GM12892 (cell line): Measurements from ENCODE around the gene TMUB2.

Experiments used
- DNase-seq: peaks from one replicate; pipeline ENCODE4 v3.0.0; 2011; ENCODE audit not compliant: insufficient read length
- FAIRE-seq: peaks from 2 replicates; lab custom pipeline; 2011; peaks lifted over from hg19 to GRCh38; lab: Jason Lieb, UNC
- POLR2A ChIP-seq: IDR thresholded peaks from 2 replicates; pipeline ENCODE4 v1.6.1; 2011; ENCODE audit warnings: low read depth, low read length, control low read depth
- POLR2AphosphoS5 ChIP-seq: IDR thresholded peaks from 2 replicates; pipeline ENCODE4 v1.6.1; 2011; ENCODE audit warnings: low read depth, low read length, control low read depth
- TAF1 ChIP-seq: IDR thresholded peaks from 2 replicates; pipeline ENCODE4 v1.6.1; 2011; ENCODE audit warnings: low read depth, mild to moderate bottlenecking, control low read depth, low read length, borderline replicate concordance

The TMUB2 gene

DNA sequence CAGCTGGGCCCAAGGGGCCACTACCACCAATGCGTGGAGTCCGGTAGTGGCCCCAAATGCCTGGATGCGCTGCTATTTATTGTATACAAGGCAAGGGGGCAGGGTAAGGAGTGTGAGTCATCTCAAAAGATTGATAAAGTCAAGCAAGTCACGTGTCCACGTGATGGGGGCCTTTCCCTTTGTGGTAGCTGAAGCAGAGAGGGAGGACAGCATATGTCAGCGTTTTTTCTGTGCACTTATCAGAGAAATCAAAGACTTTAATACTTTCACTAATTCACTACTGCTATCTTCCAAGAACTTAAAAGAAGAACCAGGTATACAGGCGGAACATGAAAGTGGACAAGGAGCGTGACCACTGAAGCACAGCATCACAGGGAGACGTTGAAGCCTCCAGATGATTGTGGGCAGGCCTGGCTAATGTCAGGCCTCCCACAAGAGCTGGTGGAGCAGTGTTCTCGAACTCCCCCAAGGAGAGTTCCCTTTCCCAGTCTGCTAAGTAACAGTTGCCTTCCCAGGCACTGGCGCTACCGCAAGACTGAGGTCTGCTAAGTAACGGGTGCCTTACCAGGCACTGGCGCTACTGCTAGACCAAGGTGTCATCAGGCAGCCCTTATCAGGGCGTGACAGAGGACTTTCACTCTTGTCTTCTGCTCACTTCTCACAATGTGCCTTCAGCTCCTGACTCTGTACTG, 27.1 kb upstream of the TMUB2 start:
- FAIRE-seq (peak; percentile 46), DNase-seq (no peak)
- TF ChIP-seq TAF1 (no peak), POLR2A (no peak), POLR2AphosphoS5 (no peak)

- no peak for FAIRE-seq
- DNase-seq, result no peak
- TF ChIP-seq POLR2AphosphoS5, result no peak
- TF ChIP-seq TAF1, result no peak
- no peak for TF ChIP-seq POLR2A
Observed at GRCh38 chr17:44164476-44164875, 22.3 kb upstream of the TMUB2 start.

- no peak for TF ChIP-seq TAF1
- TF ChIP-seq POLR2A, result no peak
- no peak for TF ChIP-seq POLR2AphosphoS5
- FAIRE-seq (no peak), DNase-seq (no peak)
Observed at GRCh38 chr17:44167181-44167861, 19.5 kb upstream of the TMUB2 start.

- no peak for TF ChIP-seq POLR2A
- no peak for TF ChIP-seq POLR2AphosphoS5
- no peak for TF ChIP-seq TAF1
- DNase-seq, result no peak
Observed at GRCh38 chr17:44170135-44170498, 16.7 kb upstream of the TMUB2 start.

GRCh38 chr17:44170499-44171201, 16.1 kb upstream of the TMUB2 start, which contains the start of gene ASB16:
TSS of gene ASB16 (plus strand) at chr17:44170704. CDS start at chr17:44170790, 86 bp downstream.
- no peak for TF ChIP-seq TAF1
- no peak for TF ChIP-seq POLR2AphosphoS5
- no peak for TF ChIP-seq POLR2A
- FAIRE-seq (no peak), DNase-seq (no peak)

More at GRCh38 chr17:44170135-44170498, 16.7 kb upstream of the TMUB2 start:
- no peak for FAIRE-seq

- no peak for DNase-seq
- no peak for FAIRE-seq
- TF ChIP-seq TAF1, result no peak
Observed at GRCh38 chr17:44171931-44172455, 14.8 kb upstream of the TMUB2 start.

DNA sequence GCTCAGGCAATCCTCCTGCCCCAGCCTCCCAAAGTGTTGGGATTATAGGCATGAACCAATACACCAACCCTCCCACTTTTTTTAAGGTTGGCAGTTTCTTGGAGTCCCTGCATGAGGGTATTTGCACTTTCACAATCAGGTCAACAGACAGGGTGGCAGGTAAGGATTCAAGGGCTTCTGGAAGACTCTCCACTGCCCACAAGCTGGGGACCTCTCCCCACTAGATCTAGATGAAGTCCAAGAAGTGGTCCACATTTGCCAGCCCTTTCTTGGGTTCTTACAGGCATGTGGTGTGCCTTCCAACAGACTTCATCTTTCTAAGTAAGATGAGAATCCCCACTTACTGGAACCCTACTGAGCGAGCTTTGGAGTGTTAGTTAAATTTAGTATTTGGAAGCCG, 12.3 kb upstream of the TMUB2 start:
- TF ChIP-seq POLR2A, result no peak
- TF ChIP-seq TAF1, result no peak
- no peak for TF ChIP-seq POLR2AphosphoS5
- no peak for DNase-seq
- no peak for FAIRE-seq

- FAIRE-seq (no peak), DNase-seq (no peak)
- TF ChIP-seq TAF1 (no peak), POLR2A (no peak), POLR2AphosphoS5 (no peak)
Observed at GRCh38 chr17:44176257-44176656, 10.5 kb upstream of the TMUB2 start.

- FAIRE-seq, result no peak
- TF ChIP-seq TAF1 (no peak), POLR2A (no peak), POLR2AphosphoS5 (no peak)
- no peak for DNase-seq
Observed at GRCh38 chr17:44176671-44177501, 9.9 kb upstream of the TMUB2 start.

DNA sequence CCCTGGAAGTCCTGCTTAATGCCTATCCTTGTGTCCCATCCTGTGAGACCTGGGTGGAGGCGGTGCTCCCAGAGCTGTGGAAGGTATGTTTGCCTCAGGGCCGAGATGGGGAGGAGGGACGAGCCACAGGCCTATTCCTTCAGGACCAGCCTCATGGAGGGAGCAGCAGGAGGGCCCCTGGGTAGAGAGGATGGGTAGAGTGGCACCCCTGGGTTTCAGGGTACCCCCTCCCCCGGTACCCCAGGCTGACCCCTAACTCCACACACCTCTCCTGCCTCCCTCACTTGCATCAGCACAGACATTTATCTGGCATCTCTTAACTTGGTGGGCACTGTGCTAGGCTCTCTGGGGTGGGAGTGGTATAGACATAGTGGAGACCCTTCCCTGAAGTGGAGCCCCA, 9.1 kb upstream of the TMUB2 start:
- TF ChIP-seq POLR2A (no peak), TAF1 (no peak), POLR2AphosphoS5 (no peak)
- no peak for FAIRE-seq
- DNase-seq, result no peak

GRCh38 chr17:44178133-44178532, 8.6 kb upstream of the TMUB2 start:
- no peak for TF ChIP-seq TAF1
- TF ChIP-seq POLR2A, result no peak
- no peak for TF ChIP-seq POLR2AphosphoS5
- DNase-seq, result no peak
- FAIRE-seq, result no peak
